ENCODE measurements around the gene NEO1.

DNA sequence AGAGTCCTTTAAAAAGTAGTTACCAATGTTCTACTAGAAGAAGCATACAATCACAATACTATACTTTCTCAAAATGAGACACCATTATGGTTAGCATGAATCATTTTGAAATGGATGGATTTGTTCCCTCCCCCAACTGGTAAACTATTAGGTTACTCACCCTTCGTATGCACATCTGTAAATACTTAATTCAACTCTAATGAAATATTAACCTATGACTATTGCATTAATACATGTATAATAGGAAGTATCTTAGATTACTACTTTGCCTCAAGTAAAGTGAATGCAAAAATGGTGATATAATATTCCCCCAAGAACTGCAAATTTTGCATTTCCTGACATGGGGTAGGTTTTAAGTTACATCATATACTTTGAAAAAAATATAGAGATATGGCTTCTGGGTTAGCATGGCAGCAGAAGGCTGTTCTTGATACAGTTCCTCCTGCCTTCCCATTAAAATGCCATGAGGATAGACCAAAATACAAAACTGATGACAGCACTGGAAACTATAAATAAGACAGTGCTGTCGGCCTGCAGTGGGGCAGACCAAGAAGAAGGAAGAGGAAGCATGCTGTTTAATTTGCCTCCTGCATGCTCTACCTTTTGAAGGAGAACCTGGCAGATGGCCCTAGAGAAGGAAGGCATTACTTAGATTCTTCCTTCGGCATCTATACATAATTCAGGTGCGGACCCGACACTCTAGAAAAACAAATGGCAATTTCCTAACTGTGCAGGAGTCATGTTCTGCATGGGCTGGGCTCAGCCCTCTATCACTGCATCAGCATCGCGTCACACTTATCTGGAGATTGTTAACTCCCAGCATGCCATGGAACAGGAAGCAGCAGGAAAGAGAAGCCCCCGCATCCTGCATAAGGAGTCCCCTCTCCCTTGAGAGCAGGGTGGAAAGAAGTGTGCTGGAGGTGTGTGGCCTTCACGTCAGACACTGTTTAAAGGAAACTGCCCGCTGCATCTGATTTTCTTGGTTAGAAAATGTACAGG, 41.8 kb upstream of the NEO1 start:
- TF ChIP-seq, protein P1, sequence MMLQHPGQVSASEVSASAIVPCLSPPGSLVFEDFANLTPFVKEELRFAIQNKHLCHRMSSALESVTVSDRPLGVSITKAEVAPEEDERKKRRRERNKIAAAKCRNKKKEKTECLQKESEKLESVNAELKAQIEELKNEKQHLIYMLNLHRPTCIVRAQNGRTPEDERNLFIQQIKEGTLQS (CRISPR knock-in tag; IDR thresholded peaks at IDR 0.05), result no peak
- TF ChIP-seq, protein P2, sequence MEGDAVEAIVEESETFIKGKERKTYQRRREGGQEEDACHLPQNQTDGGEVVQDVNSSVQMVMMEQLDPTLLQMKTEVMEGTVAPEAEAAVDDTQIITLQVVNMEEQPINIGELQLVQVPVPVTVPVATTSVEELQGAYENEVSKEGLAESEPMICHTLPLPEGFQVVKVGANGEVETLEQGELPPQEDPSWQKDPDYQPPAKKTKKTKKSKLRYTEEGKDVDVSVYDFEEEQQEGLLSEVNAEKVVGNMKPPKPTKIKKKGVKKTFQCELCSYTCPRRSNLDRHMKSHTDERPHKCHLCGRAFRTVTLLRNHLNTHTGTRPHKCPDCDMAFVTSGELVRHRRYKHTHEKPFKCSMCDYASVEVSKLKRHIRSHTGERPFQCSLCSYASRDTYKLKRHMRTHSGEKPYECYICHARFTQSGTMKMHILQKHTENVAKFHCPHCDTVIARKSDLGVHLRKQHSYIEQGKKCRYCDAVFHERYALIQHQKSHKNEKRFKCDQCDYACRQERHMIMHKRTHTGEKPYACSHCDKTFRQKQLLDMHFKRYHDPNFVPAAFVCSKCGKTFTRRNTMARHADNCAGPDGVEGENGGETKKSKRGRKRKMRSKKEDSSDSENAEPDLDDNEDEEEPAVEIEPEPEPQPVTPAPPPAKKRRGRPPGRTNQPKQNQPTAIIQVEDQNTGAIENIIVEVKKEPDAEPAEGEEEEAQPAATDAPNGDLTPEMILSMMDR (CRISPR knock-in tag; IDR thresholded peaks at IDR 0.05), result no peak
- TF ChIP-seq ZNF329 (CRISPR knock-in tag; IDR thresholded peaks at IDR 0.05; ENCODE audit: low read depth) (no peak), MXI1 (IDR thresholded peaks at IDR 0.05; ENCODE audit: borderline replicate concordance, low read depth, low read length) (no peak), ZNF672 (CRISPR knock-in tag; IDR thresholded peaks at IDR 0.05) (no peak)
- TF ChIP-seq, protein P3, sequence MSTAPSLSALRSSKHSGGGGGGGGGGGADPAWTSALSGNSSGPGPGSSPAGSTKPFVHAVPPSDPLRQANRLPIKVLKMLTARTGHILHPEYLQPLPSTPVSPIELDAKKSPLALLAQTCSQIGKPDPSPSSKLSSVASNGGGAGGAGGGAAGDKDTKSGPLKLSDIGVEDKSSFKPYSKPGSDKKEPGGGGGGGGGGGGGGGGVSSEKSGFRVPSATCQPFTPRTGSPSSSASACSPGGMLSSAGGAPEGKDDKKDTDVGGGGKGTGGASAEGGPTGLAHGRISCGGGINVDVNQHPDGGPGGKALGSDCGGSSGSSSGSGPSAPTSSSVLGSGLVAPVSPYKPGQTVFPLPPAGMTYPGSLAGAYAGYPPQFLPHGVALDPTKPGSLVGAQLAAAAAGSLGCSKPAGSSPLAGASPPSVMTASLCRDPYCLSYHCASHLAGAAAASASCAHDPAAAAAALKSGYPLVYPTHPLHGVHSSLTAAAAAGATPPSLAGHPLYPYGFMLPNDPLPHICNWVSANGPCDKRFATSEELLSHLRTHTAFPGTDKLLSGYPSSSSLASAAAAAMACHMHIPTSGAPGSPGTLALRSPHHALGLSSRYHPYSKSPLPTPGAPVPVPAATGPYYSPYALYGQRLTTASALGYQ (CRISPR knock-in tag; IDR thresholded peaks at IDR 0.05), result no peak
- TF ChIP-seq, protein P4, sequence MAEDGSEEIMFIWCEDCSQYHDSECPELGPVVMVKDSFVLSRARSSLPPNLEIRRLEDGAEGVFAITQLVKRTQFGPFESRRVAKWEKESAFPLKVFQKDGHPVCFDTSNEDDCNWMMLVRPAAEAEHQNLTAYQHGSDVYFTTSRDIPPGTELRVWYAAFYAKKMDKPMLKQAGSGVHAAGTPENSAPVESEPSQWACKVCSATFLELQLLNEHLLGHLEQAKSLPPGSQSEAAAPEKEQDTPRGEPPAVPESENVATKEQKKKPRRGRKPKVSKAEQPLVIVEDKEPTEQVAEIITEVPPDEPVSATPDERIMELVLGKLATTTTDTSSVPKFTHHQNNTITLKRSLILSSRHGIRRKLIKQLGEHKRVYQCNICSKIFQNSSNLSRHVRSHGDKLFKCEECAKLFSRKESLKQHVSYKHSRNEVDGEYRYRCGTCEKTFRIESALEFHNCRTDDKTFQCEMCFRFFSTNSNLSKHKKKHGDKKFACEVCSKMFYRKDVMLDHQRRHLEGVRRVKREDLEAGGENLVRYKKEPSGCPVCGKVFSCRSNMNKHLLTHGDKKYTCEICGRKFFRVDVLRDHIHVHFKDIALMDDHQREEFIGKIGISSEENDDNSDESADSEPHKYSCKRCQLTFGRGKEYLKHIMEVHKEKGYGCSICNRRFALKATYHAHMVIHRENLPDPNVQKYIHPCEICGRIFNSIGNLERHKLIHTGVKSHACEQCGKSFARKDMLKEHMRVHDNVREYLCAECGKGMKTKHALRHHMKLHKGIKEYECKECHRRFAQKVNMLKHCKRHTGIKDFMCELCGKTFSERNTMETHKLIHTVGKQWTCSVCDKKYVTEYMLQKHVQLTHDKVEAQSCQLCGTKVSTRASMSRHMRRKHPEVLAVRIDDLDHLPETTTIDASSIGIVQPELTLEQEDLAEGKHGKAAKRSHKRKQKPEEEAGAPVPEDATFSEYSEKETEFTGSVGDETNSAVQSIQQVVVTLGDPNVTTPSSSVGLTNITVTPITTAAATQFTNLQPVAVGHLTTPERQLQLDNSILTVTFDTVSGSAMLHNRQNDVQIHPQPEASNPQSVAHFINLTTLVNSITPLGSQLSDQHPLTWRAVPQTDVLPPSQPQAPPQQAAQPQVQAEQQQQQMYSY (CRISPR knock-in tag; IDR thresholded peaks at IDR 0.05), result no peak
- TF ChIP-seq, protein P5, sequence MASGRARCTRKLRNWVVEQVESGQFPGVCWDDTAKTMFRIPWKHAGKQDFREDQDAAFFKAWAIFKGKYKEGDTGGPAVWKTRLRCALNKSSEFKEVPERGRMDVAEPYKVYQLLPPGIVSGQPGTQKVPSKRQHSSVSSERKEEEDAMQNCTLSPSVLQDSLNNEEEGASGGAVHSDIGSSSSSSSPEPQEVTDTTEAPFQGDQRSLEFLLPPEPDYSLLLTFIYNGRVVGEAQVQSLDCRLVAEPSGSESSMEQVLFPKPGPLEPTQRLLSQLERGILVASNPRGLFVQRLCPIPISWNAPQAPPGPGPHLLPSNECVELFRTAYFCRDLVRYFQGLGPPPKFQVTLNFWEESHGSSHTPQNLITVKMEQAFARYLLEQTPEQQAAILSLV (CRISPR knock-in tag; IDR thresholded peaks at IDR 0.05; ENCODE audit: borderline replicate concordance), result no peak
